Neural cell (in vitro differentiated cells): ENCODE results near the gene COG2. TPM values are rescaled to one million over a fixed set of nuclear protein-coding genes. Genes with fewer than 3 reads are reported as not detected.

Experiments used
- H2AFZ ChIP-seq: fragments of 200-600, 300-800 bp; sonication (generic), shearing (Covaris generic); 2 replicates; pipeline ENCODE4 v1.6.0; 2014; ENCODE audit warnings: low read depth, mild to moderate bottlenecking, antibody characterized with exemption, low read length, moderate library complexity
- H3F3A ChIP-seq: fragments of 200-600 bp; shearing (Covaris generic); 2 replicates; pipeline ENCODE4 v1.6.1; 2016; ENCODE audit warnings: mild to moderate bottlenecking, moderate library complexity, mixed read lengths, antibody characterized with exemption, low read length; ENCODE audit not compliant: insufficient read depth, poor library complexity, severe bottlenecking
- H3K27ac ChIP-seq: fragments of 200-600, 300-800 bp; sonication (generic), shearing (Covaris generic); 2 replicates; pipeline ENCODE4 v1.5.1; 2014; ENCODE audit warnings: mild to moderate bottlenecking, low read length, moderate library complexity
- H3K27me3 ChIP-seq: fragments of 300-800, 200-600 bp; sonication (generic), shearing (Covaris generic); 2 replicates; pipeline ENCODE4 v1.6.0; 2014; ENCODE audit warnings: mild to moderate bottlenecking, low read depth, low read length, moderate library complexity; ENCODE audit not compliant: insufficient read depth
- H3K36me3 ChIP-seq: fragments of 300-800, 200-600 bp; sonication (generic), shearing (Covaris generic); 2 replicates; pipeline ENCODE4 v1.5.1; 2014; ENCODE audit warnings: mild to moderate bottlenecking, antibody characterized with exemption, low read length, moderate library complexity; ENCODE audit not compliant: insufficient read depth
- H3K4me2 ChIP-seq: fragments of 300-800, 200-600 bp; sonication (generic), shearing (Covaris generic); 2 replicates; pipeline ENCODE4 v1.6.0; 2014; ENCODE audit warnings: mild to moderate bottlenecking, low read length
- H3K4me3 ChIP-seq: fragments of 300-800, 200-600 bp; sonication (generic), shearing (Covaris generic); 2 replicates; pipeline ENCODE4 v1.5.1; 2014; ENCODE audit warnings: mild to moderate bottlenecking, low read length, moderate library complexity
- H3K79me2 ChIP-seq: fragments of 200-600 bp; shearing (Covaris generic); replicated peaks from 2 replicates; pipeline ENCODE4 v1.6.0; 2014; ENCODE audit warnings: mild to moderate bottlenecking, low read length, moderate library complexity; ENCODE audit not compliant: insufficient read depth
- H3K9ac ChIP-seq: fragments of 300-800, 200-600 bp; sonication (generic), shearing (Covaris generic); 2 replicates; pipeline ENCODE4 v1.6.1; 2016; ENCODE audit warnings: mild to moderate bottlenecking, low read length, mixed read lengths
- H3K9me2 ChIP-seq: fragments of 200-600 bp; shearing (Covaris generic); 2 replicates; pipeline ENCODE4 v1.6.1; 2016; ENCODE audit warnings: mild to moderate bottlenecking, low read length, mixed read lengths; ENCODE audit not compliant: insufficient read depth
- H3K9me3 ChIP-seq: fragments of 200-600, 300-800 bp; sonication (generic), shearing (Covaris generic); 2 replicates; pipeline ENCODE4 v1.6.1; 2016; ENCODE audit warnings: mild to moderate bottlenecking, mixed run types, low read length, moderate library complexity, mixed read lengths
- H4K20me1 ChIP-seq: fragments of 200-600 bp; shearing (Covaris generic); 2 replicates; pipeline ENCODE4 v1.6.1; 2016; ENCODE audit warnings: mild to moderate bottlenecking, mixed run types; ENCODE audit not compliant: insufficient read depth
- EP300 ChIP-seq: fragments of 450-650 bp; conservative IDR thresholded peaks from 2 replicates; pipeline ENCODE4 v1.6.1; 2014; ENCODE audit warnings: antibody characterized with exemption, mild to moderate bottlenecking, moderate library complexity; ENCODE audit not compliant: poor library complexity, severe bottlenecking
- EZH2 ChIP-seq: fragments of 200-600, 300-800 bp; shearing (Covaris generic), sonication (generic); IDR thresholded peaks from 2 replicates; pipeline ENCODE4 v1.6.1; 2014; ENCODE audit warnings: antibody characterized with exemption, low read length, borderline replicate concordance, mild to moderate bottlenecking; ENCODE audit not compliant: insufficient read depth, poor library complexity, severe bottlenecking
- MXI1 ChIP-seq: fragments of 450-650 bp; conservative IDR thresholded peaks from 2 replicates; pipeline ENCODE4 v1.6.1; 2014; ENCODE audit warnings: antibody characterized with exemption, mild to moderate bottlenecking; ENCODE audit not compliant: poor library complexity, severe bottlenecking
- POLR2AphosphoS5 ChIP-seq: IDR thresholded peaks from 2 replicates; pipeline ENCODE4 v1.6.1; 2012
- RAD21 ChIP-seq: fragments of 450-650 bp; conservative IDR thresholded peaks from 2 replicates; pipeline ENCODE4 v1.6.1; 2014; ENCODE audit warnings: antibody characterized with exemption, mild to moderate bottlenecking, moderate library complexity
- SMC3 ChIP-seq: fragments of 450-650 bp; conservative IDR thresholded peaks from 2 replicates; pipeline ENCODE4 v1.6.1; 2014; ENCODE audit warnings: antibody characterized with exemption, mild to moderate bottlenecking, moderate library complexity; ENCODE audit not compliant: poor library complexity
- TAF1 ChIP-seq: IDR thresholded peaks from 2 replicates; pipeline ENCODE4 v1.6.1; 2012; ENCODE audit warnings: low read depth
- polyA plus RNA-seq: library from polyadenylated mRNA; depleted of rRNA; stranded (reverse); fragments of >200 nt; gene quantifications from 2 replicates; pipeline ENCODE4 v1.2.3, GENCODE V29; 2014
- TF ChIP-seq, protein P1 (sequence below): IDR thresholded peaks from 2 replicates; pipeline ENCODE4 v1.6.1; 2012; ENCODE audit warnings: borderline replicate concordance
- TF ChIP-seq, protein P2 (sequence below): fragments of 450-650 bp; IDR thresholded peaks from 2 replicates; pipeline ENCODE4 v1.5.1; 2014; ENCODE audit warnings: antibody characterized with exemption, mild to moderate bottlenecking, moderate library complexity; ENCODE audit not compliant: poor library complexity, severe bottlenecking

COG2 gene
- polyA plus RNA-seq, 1 donor from 2014 or later = 14.5 TPM

DNA sequence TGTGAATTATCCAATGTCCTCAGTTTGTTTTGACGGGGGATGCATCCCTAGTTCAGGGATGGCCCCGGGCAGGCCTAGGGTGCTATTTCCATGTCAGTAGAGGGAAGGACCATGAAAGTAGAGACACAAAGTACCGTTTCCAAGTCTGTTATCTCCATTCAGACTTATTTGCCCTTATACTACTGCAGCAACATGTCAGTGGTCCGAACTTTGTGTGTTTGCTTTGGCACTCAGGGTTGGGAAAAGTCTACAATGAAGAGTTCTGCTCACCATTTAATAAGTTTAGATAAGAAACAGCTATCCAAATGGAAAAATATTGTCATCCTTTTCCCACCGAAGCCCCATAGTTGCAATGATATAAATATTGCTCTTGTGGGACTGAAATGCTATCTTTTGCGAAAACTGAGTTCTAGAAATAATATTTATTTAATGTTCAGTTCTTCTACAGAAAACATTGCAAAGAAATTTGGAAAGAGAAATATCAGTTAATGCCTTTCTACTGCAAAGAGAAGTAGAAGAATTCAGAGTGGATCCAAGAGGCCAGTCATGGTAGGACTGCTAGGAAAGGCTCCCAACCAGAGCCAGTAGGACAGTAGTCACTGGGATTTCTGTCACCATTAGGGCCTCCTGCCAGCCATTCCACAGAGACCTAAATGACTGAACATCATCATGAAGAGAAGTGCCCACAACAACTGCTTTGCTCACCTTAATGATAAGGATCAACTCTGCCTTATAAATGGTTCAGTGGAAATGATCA lies 83.2 kb downstream of the COG2 start:
- no peaks in the 10 kb centered on the region for H3K79me2 ChIP-seq
- H3F3A ChIP-seq = no peaks in the 10 kb centered on the region
- TF ChIP-seq EP300 = no peak
- no peak for TF ChIP-seq RAD21
- no peak for TF ChIP-seq EZH2
- TF ChIP-seq MXI1 = no peak
- TF ChIP-seq, protein P1, sequence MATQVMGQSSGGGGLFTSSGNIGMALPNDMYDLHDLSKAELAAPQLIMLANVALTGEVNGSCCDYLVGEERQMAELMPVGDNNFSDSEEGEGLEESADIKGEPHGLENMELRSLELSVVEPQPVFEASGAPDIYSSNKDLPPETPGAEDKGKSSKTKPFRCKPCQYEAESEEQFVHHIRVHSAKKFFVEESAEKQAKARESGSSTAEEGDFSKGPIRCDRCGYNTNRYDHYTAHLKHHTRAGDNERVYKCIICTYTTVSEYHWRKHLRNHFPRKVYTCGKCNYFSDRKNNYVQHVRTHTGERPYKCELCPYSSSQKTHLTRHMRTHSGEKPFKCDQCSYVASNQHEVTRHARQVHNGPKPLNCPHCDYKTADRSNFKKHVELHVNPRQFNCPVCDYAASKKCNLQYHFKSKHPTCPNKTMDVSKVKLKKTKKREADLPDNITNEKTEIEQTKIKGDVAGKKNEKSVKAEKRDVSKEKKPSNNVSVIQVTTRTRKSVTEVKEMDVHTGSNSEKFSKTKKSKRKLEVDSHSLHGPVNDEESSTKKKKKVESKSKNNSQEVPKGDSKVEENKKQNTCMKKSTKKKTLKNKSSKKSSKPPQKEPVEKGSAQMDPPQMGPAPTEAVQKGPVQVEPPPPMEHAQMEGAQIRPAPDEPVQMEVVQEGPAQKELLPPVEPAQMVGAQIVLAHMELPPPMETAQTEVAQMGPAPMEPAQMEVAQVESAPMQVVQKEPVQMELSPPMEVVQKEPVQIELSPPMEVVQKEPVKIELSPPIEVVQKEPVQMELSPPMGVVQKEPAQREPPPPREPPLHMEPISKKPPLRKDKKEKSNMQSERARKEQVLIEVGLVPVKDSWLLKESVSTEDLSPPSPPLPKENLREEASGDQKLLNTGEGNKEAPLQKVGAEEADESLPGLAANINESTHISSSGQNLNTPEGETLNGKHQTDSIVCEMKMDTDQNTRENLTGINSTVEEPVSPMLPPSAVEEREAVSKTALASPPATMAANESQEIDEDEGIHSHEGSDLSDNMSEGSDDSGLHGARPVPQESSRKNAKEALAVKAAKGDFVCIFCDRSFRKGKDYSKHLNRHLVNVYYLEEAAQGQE = no peak
- no peak for TF ChIP-seq SMC3
- no peak for TF ChIP-seq TAF1
- TF ChIP-seq POLR2AphosphoS5 = no peak
- TF ChIP-seq, protein P2, sequence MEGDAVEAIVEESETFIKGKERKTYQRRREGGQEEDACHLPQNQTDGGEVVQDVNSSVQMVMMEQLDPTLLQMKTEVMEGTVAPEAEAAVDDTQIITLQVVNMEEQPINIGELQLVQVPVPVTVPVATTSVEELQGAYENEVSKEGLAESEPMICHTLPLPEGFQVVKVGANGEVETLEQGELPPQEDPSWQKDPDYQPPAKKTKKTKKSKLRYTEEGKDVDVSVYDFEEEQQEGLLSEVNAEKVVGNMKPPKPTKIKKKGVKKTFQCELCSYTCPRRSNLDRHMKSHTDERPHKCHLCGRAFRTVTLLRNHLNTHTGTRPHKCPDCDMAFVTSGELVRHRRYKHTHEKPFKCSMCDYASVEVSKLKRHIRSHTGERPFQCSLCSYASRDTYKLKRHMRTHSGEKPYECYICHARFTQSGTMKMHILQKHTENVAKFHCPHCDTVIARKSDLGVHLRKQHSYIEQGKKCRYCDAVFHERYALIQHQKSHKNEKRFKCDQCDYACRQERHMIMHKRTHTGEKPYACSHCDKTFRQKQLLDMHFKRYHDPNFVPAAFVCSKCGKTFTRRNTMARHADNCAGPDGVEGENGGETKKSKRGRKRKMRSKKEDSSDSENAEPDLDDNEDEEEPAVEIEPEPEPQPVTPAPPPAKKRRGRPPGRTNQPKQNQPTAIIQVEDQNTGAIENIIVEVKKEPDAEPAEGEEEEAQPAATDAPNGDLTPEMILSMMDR = no peak
- no peaks in the 10 kb centered on the region for H4K20me1 ChIP-seq
- no peaks in the 10 kb centered on the region for H3K9me3 ChIP-seq
- H3K27me3 ChIP-seq = no peaks in the 10 kb centered on the region
- H3K9ac ChIP-seq = no peak overlapping the region
- H3K4me3 ChIP-seq = no peak overlapping the region
- no peak overlapping the region for H2AFZ ChIP-seq
- H3K9me2 ChIP-seq = no peaks in the 10 kb centered on the region
- no peak overlapping the region for H3K4me2 ChIP-seq
- H3K27ac ChIP-seq = no peak overlapping the region
- H3K36me3 ChIP-seq = no peaks in the 10 kb centered on the region

DNA sequence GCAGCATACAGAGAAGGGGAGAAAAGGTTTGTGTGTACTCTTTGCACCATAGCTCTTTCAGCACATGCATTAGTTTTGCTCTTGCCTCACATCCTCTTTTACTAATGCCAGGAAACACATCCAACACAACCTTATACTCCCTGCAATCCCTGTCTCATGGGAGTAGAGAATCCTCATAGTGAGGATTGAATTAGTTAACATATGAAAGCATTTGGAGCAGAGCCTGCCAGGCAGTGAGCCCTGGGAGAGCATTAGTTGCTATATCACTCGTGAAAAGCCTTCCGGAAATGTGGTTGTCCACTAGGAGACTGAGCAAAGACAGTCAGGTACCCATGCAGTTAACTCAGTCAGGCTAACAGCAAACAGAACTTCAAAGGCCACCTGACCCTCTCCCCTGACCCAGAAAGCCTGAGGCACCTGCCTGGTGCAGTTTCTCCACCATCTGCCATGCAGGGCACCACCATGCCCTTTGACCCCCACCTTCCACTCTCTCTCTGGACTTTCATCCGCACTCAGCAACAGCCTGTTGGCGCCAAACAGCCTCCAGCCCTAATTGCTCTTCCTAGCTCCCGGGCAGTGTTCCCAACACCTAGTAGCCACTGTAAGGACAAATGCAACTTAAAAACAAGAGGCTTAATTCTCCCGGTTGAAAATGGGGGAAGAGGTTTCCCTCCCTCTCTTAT lies 86.6 kb downstream of the COG2 start:
- no peak for TF ChIP-seq TAF1
- no peak for TF ChIP-seq EZH2
- no peak for TF ChIP-seq MXI1
- no peak for TF ChIP-seq POLR2AphosphoS5
- TF ChIP-seq, protein P1 = no peak
- no peak for TF ChIP-seq EP300
- TF ChIP-seq RAD21 = no peak
- TF ChIP-seq SMC3 = no peak
- TF ChIP-seq, protein P2 = no peak
- Histone ChIP-seq H4K20me1 (no peaks in the 10 kb centered on the region), H3K27ac (no peak overlapping the region), H3K9me2 (no peaks in the 10 kb centered on the region), H3K36me3 (no peaks in the 10 kb centered on the region), H3K9ac (no peak overlapping the region), H3K4me3 (no peak overlapping the region), H3K27me3 (no peaks in the 10 kb centered on the region), H3K4me2 (no peak overlapping the region), H3K9me3 (no peaks in the 10 kb centered on the region), H2AFZ (no peak overlapping the region), H3F3A (no peaks in the 10 kb centered on the region), H3K79me2 (no peaks in the 10 kb centered on the region)
